D721Med (cell line): ENCODE results near the gene TRPV2.

Experiments
- DNase-seq: peaks from one replicate; pipeline ENCODE4 v3.0.0; 2011; ENCODE audit warnings: low spot score; ENCODE audit not compliant: insufficient read length
- FAIRE-seq: peaks from 2 replicates; lab custom pipeline; 2011; peaks lifted over from hg19 to GRCh38; lab: Jason Lieb, UNC
- TF ChIP-seq, protein P1 (sequence below): IDR thresholded peaks from 2 replicates; pipeline ENCODE4 v1.5.1; 2012; ENCODE audit warnings: mild to moderate bottlenecking, control low read depth; ENCODE audit not compliant: insufficient read depth; ENCODE audit errors: missing control alignments

The TRPV2 gene

DNA sequence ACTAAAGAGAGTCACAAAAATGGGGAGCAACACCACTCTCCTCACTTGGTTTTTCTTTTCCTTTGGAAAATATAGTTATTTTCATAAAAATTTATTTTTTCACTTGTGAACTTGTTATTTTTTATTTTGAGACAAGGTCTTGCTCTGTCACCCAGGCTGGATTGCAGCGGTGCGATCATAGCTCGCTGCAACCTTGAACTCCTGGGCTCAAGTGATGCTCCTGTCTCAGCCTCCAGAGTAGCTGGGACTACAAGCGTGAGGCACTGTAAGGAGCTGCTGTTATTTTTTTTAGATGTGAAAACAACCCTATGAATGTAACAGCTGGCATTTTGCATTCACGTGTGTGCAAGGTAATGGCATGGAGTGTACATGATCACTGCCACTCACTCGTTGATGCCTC, 51.7 kb downstream of the TRPV2 start:
- DNase-seq (no peak), FAIRE-seq (no peak)
- TF ChIP-seq, protein P1, sequence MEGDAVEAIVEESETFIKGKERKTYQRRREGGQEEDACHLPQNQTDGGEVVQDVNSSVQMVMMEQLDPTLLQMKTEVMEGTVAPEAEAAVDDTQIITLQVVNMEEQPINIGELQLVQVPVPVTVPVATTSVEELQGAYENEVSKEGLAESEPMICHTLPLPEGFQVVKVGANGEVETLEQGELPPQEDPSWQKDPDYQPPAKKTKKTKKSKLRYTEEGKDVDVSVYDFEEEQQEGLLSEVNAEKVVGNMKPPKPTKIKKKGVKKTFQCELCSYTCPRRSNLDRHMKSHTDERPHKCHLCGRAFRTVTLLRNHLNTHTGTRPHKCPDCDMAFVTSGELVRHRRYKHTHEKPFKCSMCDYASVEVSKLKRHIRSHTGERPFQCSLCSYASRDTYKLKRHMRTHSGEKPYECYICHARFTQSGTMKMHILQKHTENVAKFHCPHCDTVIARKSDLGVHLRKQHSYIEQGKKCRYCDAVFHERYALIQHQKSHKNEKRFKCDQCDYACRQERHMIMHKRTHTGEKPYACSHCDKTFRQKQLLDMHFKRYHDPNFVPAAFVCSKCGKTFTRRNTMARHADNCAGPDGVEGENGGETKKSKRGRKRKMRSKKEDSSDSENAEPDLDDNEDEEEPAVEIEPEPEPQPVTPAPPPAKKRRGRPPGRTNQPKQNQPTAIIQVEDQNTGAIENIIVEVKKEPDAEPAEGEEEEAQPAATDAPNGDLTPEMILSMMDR, result no peak

- DNase-seq (no peak), FAIRE-seq (no peak)
- TF ChIP-seq, protein P1, result no peak
These were observed 52.5 kb downstream of the TRPV2 start for GRCh38 chr17:16467886-16468285.

DNA sequence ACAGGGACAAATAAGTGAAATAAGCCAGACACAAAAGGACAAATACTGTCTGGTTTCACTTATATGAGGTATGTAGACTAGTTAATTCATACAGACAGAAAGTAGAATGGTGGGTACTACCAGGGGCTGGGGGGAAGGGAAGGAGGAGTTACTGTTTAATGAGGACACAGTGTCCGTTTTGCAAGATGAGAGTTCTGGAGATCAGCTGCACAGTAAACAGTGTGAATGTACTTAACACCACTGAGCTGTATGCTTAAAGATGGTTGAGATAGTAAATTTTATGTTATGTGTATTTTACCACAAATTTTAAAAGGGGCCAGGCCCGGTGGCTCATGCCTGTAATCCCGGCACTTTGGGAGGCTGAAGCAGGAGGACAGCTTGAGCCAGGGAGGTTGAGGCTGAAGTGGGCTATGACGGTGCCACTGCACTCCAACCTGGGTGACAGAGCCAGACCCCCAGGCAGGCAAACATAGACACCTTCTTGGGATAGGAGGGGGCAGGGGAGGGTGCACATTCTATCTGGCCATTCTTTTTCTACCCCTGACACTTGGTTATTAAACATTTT, 53.1 kb downstream of the TRPV2 start:
- DNase-seq (no peak), FAIRE-seq (no peak)
- TF ChIP-seq, protein P1, result no peak

- FAIRE-seq (no peak), DNase-seq (no peak)
- TF ChIP-seq, protein P1, result no peak
These were observed 54.9 kb downstream of the TRPV2 start for GRCh38 chr17:16470265-16470664.

DNA sequence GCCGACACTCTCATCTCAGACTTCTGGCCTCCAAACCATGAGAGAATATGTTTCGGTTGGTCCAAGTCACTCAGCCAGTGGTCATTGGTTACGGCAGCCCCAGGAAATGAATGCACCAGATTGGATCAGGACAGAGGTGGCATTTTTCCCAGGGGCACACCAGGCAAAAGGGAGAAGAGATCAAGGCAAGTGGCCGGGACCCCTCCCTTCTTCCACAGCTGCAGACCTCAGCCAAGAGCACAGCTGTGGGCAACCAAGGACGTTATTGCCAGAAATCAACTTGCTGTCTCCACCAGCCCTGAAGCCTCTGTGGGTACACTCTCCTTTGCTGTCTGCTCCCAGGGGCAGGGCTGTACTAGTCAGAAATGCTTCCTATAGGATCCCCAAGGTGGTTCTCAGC, 55.9 kb downstream of the TRPV2 start:
- FAIRE-seq, result no peak
- TF ChIP-seq, protein P1, result no peak
- no peak for DNase-seq

DNA sequence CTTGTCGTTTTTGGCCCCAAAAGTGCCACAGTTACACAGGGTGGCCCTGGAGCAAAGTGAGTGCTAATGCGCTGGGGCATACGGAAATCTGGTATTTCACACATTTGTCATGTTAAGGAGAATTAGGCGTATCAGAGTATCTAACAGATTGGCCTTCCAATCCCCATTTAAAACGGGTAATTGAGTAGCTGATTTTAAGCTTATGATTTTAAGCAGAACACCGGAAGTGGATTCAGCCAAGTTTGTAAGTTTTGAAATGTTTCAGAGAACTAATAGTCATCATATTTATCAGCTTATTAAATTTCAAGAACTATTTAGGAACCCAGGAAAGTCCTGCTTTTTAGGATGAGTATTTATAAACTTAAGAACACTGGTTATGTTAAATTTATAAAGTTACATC, 57.2 kb downstream of the TRPV2 start:
- DNase-seq (no peak), FAIRE-seq (no peak)
- TF ChIP-seq, protein P1, result no peak
